Measurements from ENCODE around the gene IGSF11.
"Not testable (repeated sequence)": the region's sequence is repeated elsewhere in the genome, so short reads cannot be mapped to it uniquely, and the experiment has no call there.

Gene IGSF11

GRCh38 chr3:118890206-118890605 is 144.4 kb downstream of the IGSF11 start:
- Histone ChIP-seq H3K27me3 (ENCODE audit: control insufficient read depth, insufficient read depth, low read length) (no peaks in the 10 kb centered on the region), H3K4me3 (ENCODE audit: low read length) (no peak overlapping the region), H3K9ac (ENCODE audit: low read length) (no peak overlapping the region), H3K4me1 (ENCODE audit: control insufficient read depth, insufficient read depth, low read length) (no peaks in the 10 kb centered on the region), H3K36me3 (ENCODE audit: control insufficient read depth, insufficient read depth, low read length) (no peaks in the 10 kb centered on the region), H3K9me3 (ENCODE audit: control insufficient read depth, low read length) (no peaks in the 10 kb centered on the region)

- H3K9ac ChIP-seq (ENCODE audit: low read length) = no peak overlapping the region
- no peaks in the 10 kb centered on the region for H3K9me3 ChIP-seq (ENCODE audit: control insufficient read depth, low read length)
- no peaks in the 10 kb centered on the region for H3K36me3 ChIP-seq (ENCODE audit: control insufficient read depth, insufficient read depth, low read length)
- H3K4me3 ChIP-seq (ENCODE audit: low read length) = no peak overlapping the region
- no peaks in the 10 kb centered on the region for H3K4me1 ChIP-seq (ENCODE audit: control insufficient read depth, insufficient read depth, low read length)
- no peaks in the 10 kb centered on the region for H3K27me3 ChIP-seq (ENCODE audit: control insufficient read depth, insufficient read depth, low read length)
Observed at GRCh38 chr3:118889691-118890090, 145.0 kb downstream of the IGSF11 start.

DNA sequence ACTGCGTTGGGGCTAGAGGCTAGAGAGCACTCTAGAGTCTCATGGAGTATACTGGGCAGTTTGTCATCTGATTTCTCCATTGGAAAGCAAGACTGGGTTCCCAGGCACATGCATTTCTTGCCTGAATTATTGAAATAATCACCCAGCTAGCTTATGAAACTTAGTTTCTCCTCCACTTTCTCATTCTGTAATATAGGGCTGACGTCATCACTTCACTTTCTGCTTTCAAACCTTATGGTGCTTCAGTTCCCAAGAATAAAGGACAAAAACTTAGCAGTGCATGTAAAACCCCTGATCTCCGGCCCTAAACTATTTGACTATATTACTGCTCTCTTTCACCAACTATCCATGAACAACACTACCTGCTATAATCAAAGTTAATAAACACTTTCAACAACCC is 147.9 kb downstream of the IGSF11 start:
- H3K36me3 ChIP-seq (ENCODE audit: control insufficient read depth, insufficient read depth, low read length) = no peaks in the 10 kb centered on the region
- H3K9ac ChIP-seq (ENCODE audit: low read length) = no peak overlapping the region

GRCh38 chr3:118884748-118885206 is 149.9 kb downstream of the IGSF11 start:
- H3K4me1 ChIP-seq (ENCODE audit: control insufficient read depth, insufficient read depth, low read length) = no peaks in the 10 kb centered on the region
- no peaks in the 10 kb centered on the region for H3K27me3 ChIP-seq (ENCODE audit: control insufficient read depth, insufficient read depth, low read length)
- H3K9ac ChIP-seq (ENCODE audit: low read length) = no peak overlapping the region
- H3K4me3 ChIP-seq (ENCODE audit: low read length) = no peak overlapping the region
- H3K36me3 ChIP-seq (ENCODE audit: control insufficient read depth, insufficient read depth, low read length) = no peaks in the 10 kb centered on the region
- no peaks in the 10 kb centered on the region for H3K9me3 ChIP-seq (ENCODE audit: control insufficient read depth, low read length)

More for the DNA sequence above, 147.9 kb downstream of the IGSF11 start:
- H3K27me3 ChIP-seq (ENCODE audit: control insufficient read depth, insufficient read depth, low read length) = no peaks in the 10 kb centered on the region
- no peaks in the 10 kb centered on the region for H3K9me3 ChIP-seq (ENCODE audit: control insufficient read depth, low read length)
- no peak overlapping the region for H3K4me3 ChIP-seq (ENCODE audit: low read length)
- H3K4me1 ChIP-seq (ENCODE audit: control insufficient read depth, insufficient read depth, low read length) = no peaks in the 10 kb centered on the region

DNA sequence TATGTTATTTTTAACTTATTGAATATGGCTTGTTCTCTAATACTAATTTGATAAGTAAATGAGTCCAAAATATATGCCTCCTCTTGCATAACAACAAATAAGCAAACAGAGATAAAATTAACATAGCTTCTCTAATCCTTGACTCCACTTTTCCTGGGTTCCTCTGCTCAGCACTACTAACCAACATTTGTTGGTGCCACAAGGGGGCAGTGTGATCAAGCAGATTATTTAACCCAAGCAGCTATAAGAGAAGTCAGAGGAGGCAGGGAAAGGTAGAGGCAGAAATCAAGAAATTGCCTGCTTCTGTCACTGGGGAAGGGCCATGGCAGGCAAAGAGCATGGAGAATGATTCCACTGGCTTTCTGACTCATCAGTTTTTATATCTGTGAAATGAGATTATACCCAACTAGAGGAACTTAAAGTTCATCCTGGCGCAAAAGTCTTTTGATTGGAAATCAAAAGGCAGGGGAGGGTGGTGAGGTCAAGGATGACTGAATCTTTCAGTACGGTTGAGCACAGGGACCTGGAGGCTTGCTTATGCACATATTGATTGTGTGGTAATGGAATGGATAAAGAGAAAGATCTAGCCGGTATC is 152.2 kb downstream of the IGSF11 start:
- Histone ChIP-seq H3K27me3 (ENCODE audit: control insufficient read depth, insufficient read depth, low read length) (no peaks in the 10 kb centered on the region), H3K9ac (ENCODE audit: low read length) (no peak overlapping the region), H3K4me3 (ENCODE audit: low read length) (no peak overlapping the region), H3K9me3 (ENCODE audit: control insufficient read depth, low read length) (no peaks in the 10 kb centered on the region), H3K36me3 (ENCODE audit: control insufficient read depth, insufficient read depth, low read length) (no peaks in the 10 kb centered on the region), H3K4me1 (ENCODE audit: control insufficient read depth, insufficient read depth, low read length) (no peaks in the 10 kb centered on the region)

GRCh38 chr3:118868051-118868450 is 166.6 kb downstream of the IGSF11 start:
- no peak overlapping the region for H3K9ac ChIP-seq (ENCODE audit: low read length)
- no peaks in the 10 kb centered on the region for H3K27me3 ChIP-seq (ENCODE audit: control insufficient read depth, insufficient read depth, low read length)
- H3K36me3 ChIP-seq (ENCODE audit: control insufficient read depth, insufficient read depth, low read length) = no peaks in the 10 kb centered on the region
- no peak overlapping the region for H3K4me3 ChIP-seq (ENCODE audit: low read length)
- H3K4me1 ChIP-seq (ENCODE audit: control insufficient read depth, insufficient read depth, low read length) = no peaks in the 10 kb centered on the region
- no peaks in the 10 kb centered on the region for H3K9me3 ChIP-seq (ENCODE audit: control insufficient read depth, low read length)

- H3K27me3 ChIP-seq (ENCODE audit: control insufficient read depth, insufficient read depth, low read length) = no peaks in the 10 kb centered on the region
- no peak overlapping the region for H3K9ac ChIP-seq (ENCODE audit: low read length)
- no peaks in the 10 kb centered on the region for H3K9me3 ChIP-seq (ENCODE audit: control insufficient read depth, low read length)
- H3K4me1 ChIP-seq (ENCODE audit: control insufficient read depth, insufficient read depth, low read length) = no peaks in the 10 kb centered on the region
- no peaks in the 10 kb centered on the region for H3K36me3 ChIP-seq (ENCODE audit: control insufficient read depth, insufficient read depth, low read length)
- no peak overlapping the region for H3K4me3 ChIP-seq (ENCODE audit: low read length)
Observed at GRCh38 chr3:118863731-118864322, 170.8 kb downstream of the IGSF11 start.

GRCh38 chr3:118859950-118860349 is 174.7 kb downstream of the IGSF11 start:
- Histone ChIP-seq H3K27me3 (ENCODE audit: control insufficient read depth, insufficient read depth, low read length) (no peaks in the 10 kb centered on the region), H3K9ac (ENCODE audit: low read length) (no peak overlapping the region), H3K4me3 (ENCODE audit: low read length) (no peak overlapping the region), H3K36me3 (ENCODE audit: control insufficient read depth, insufficient read depth, low read length) (no peaks in the 10 kb centered on the region), H3K4me1 (ENCODE audit: control insufficient read depth, insufficient read depth, low read length) (no peaks in the 10 kb centered on the region), H3K9me3 (ENCODE audit: control insufficient read depth, low read length) (no peaks in the 10 kb centered on the region)

GRCh38 chr3:118851466-118852193 is 183.0 kb downstream of the IGSF11 start:
- H3K9me3 ChIP-seq (ENCODE audit: control insufficient read depth, low read length); H3K36me3 ChIP-seq (ENCODE audit: control insufficient read depth, insufficient read depth, low read length); H3K4me1 ChIP-seq (ENCODE audit: control insufficient read depth, insufficient read depth, low read length); H3K27me3 ChIP-seq (ENCODE audit: control insufficient read depth, insufficient read depth, low read length); H3K4me3 ChIP-seq (ENCODE audit: low read length); H3K9ac ChIP-seq (ENCODE audit: low read length): not testable (repeated sequence)

DNA sequence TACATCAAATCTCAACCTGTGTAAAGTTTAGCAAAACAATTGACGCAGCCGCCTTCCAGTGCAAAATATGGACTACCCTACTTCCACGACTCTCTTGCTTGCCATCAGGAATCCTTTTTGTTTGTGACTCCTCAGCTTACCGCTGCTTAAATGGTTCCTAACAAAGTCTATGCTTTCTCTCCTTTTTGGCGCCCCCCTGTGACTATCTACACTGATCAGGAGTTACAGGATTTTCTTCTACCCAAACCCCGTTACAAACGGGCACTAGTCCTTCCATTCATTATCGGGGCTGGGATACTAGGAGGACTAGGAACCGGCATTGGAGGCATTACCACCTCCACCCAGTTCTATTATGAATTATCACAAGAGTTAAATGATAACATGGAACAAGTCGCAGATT is 184.0 kb downstream of the IGSF11 start:
- Histone ChIP-seq H3K4me1 (ENCODE audit: control insufficient read depth, insufficient read depth, low read length) (no peaks in the 10 kb centered on the region), H3K27me3 (ENCODE audit: control insufficient read depth, insufficient read depth, low read length) (no peaks in the 10 kb centered on the region), H3K4me3 (ENCODE audit: low read length) (no peak overlapping the region), H3K36me3 (ENCODE audit: control insufficient read depth, insufficient read depth, low read length) (no peaks in the 10 kb centered on the region), H3K9me3 (ENCODE audit: control insufficient read depth, low read length) (no peaks in the 10 kb centered on the region), H3K9ac (ENCODE audit: low read length) (no peak overlapping the region)
